HepG2 (cell line): ENCODE results near the gene RPL41. TPM values are rescaled to one million over a fixed set of nuclear protein-coding genes. Genes with fewer than 3 reads are reported as not detected.
A peak's percentile ranks its signal among the peaks of the same experiment; 100 is the strongest.

Experiments
- AKAP8 ChIP-seq: sonication (generic); formaldehyde crosslinking; IDR thresholded peaks from 2 replicates; pipeline ENCODE4 v1.5.1; 2020; ENCODE audit warnings: mild to moderate bottlenecking, missing genetic modification reagents
- ARNT2 ChIP-seq: sonication (generic); formaldehyde crosslinking; IDR thresholded peaks from 2 replicates; pipeline ENCODE4 v1.8.0; 2022; ENCODE audit warnings: mild to moderate bottlenecking, low read depth, missing genetic modification reagents, moderate library complexity
- ATF7-NPFF ChIP-seq: sonication (generic); formaldehyde crosslinking; IDR thresholded peaks from 2 replicates; pipeline ENCODE4 v1.8.1; 2023; ENCODE audit warnings: mild to moderate bottlenecking, low read depth, missing genetic modification reagents, moderate library complexity
- BORCS8-MEF2B ChIP-seq: sonication (generic); formaldehyde crosslinking; IDR thresholded peaks from 2 replicates; pipeline ENCODE4 v1.8.0; 2022; ENCODE audit warnings: mild to moderate bottlenecking, missing genetic modification reagents
- MAZ ChIP-seq, 2 experiments: sonication (generic) in 1 of 2; formaldehyde crosslinking in 1 of 2; IDR thresholded peaks; 2 replicates each; pipeline versions ENCODE4 v1.5.0 to v1.6.1; 2012 to 2020; ENCODE audit warnings: low read depth in 2 of 2, mild to moderate bottlenecking in 2 of 2, borderline replicate concordance in 1 of 2, improper control_type of control experiment in 1 of 2, low read length in 1 of 2, missing genetic modification reagents in 1 of 2, moderate library complexity in 1 of 2
- MXI1 ChIP-seq: IDR thresholded peaks from 3 replicates; pipeline ENCODE4 v1.6.1; 2012; ENCODE audit warnings: low read depth, low read length, inconsistent platforms, borderline replicate concordance
- SOX5 ChIP-seq: IDR thresholded peaks from 2 replicates; pipeline ENCODE4 v1.6.1; 2016; ENCODE audit warnings: borderline replicate concordance
- TGIF2 ChIP-seq: IDR thresholded peaks from 2 replicates; pipeline ENCODE4 v1.6.1; 2016; ENCODE audit warnings: control low read depth, missing compliant biosample characterization
- XBP1 ChIP-seq: sonication (generic); formaldehyde crosslinking; IDR thresholded peaks from 2 replicates; pipeline ENCODE4 v1.5.0; 2020; ENCODE audit warnings: missing genetic modification reagents
- ZNF10 ChIP-seq: sonication (generic); formaldehyde crosslinking; IDR thresholded peaks from 2 replicates; pipeline ENCODE4 v1.4.0; 2020; ENCODE audit warnings: mild to moderate bottlenecking, low read depth, missing genetic modification reagents, borderline replicate concordance
- ZNF205 ChIP-seq: IDR thresholded peaks from 2 replicates; pipeline ENCODE4 v1.6.1; 2018; ENCODE audit warnings: missing biosample characterization, missing genetic modification reagents
- ZNF383 ChIP-seq: sonication (generic); formaldehyde crosslinking; IDR thresholded peaks from 2 replicates; pipeline ENCODE4 v1.4.0; 2020; ENCODE audit warnings: missing genetic modification reagents, mild to moderate bottlenecking, borderline replicate concordance
- ZNF414 ChIP-seq: sonication (generic); formaldehyde crosslinking; IDR thresholded peaks from 2 replicates; pipeline ENCODE4 v1.5.0; 2020; ENCODE audit warnings: missing genetic modification reagents
- ZNF652 ChIP-seq: IDR thresholded peaks from 2 replicates; pipeline ENCODE4 v1.6.1; 2016; ENCODE audit warnings: low read depth, borderline replicate concordance
- polyA plus RNA-seq, 8 experiments: library from polyadenylated mRNA; depleted of rRNA in 3 of 8; stranded (reverse) in 7 of 8; unstranded in 1 of 8; fragments of >200 nt; fragmentation: Illumina TruSeq in 4 of 8; extraction: Trizol in 4 of 8; gene quantifications; 2 replicates each; pipeline versions ENCODE4 v1.2.1 to v1.2.3, GENCODE V29; 2011 to 2016; ENCODE audit warnings: low read depth in 4 of 8, missing spikeins in 1 of 8, mixed read lengths in 1 of 8; ENCODE audit not compliant: insufficient read depth in 1 of 8
- total RNA-seq, 5 experiments: library from RNA; depleted of rRNA; stranded (reverse); fragments of >200 nt; fragmentation: Illumina TruSeq; extraction: Trizol; gene quantifications; 2 replicates each; pipeline ENCODE4 v1.2.3, GENCODE V29; 2016; ENCODE audit warnings: low read depth in 1 of 5
- TF ChIP-seq, protein P1 (sequence below): sonication (generic); formaldehyde crosslinking; IDR thresholded peaks from 2 replicates; pipeline ENCODE4 v1.4.0; 2020; ENCODE audit warnings: missing genetic modification reagents, mild to moderate bottlenecking, borderline replicate concordance
- TF ChIP-seq, protein P2 (sequence below): sonication (generic); formaldehyde crosslinking; IDR thresholded peaks from 2 replicates; pipeline ENCODE4 v1.5.1; 2020; ENCODE audit warnings: mild to moderate bottlenecking, missing genetic modification reagents, moderate library complexity
- TF ChIP-seq, protein P3 (sequence below): sonication (generic); formaldehyde crosslinking; IDR thresholded peaks from 2 replicates; pipeline ENCODE4 v1.5.0; 2020; ENCODE audit warnings: missing genetic modification reagents
- TF ChIP-seq, protein P4 (sequence below): sonication (generic); formaldehyde crosslinking; IDR thresholded peaks from 2 replicates; pipeline ENCODE4 v1.8.0; 2022; ENCODE audit warnings: mild to moderate bottlenecking, missing genetic modification reagents

The RPL41 gene
- total and polyA plus RNA-seq, 2 of the 13 experiments (the other 11 are each of a cell fraction or from before 2014, with no cell fraction given): 4,012 to 7,670 TPM

- peak; percentile 84 for TF ChIP-seq BORCS8-MEF2B (CRISPR knock-in tag)
- TF ChIP-seq ZNF205 (CRISPR knock-in tag): peak; percentile 62; the same call in 1 of the 2 replicates
- 0 out of 2 replicates have a peak, but pooled peaks have one; percentile 17 for TF ChIP-seq ARNT2 (CRISPR knock-in tag)
- TF ChIP-seq, protein P1, sequence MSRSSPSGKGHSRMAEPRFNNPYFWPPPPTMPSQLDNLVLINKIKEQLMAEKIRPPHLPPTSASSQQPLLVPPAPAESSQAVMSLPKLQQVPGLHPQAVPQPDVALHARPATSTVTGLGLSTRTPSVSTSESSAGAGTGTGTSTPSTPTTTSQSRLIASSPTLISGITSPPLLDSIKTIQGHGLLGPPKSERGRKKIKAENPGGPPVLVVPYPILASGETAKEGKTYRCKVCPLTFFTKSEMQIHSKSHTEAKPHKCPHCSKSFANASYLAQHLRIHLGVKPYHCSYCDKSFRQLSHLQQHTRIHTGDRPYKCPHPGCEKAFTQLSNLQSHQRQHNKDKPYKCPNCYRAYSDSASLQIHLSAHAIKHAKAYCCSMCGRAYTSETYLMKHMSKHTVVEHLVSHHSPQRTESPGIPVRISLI (CRISPR knock-in tag): no peak
- TF ChIP-seq TGIF2 (CRISPR knock-in tag): no peak
- TF ChIP-seq, protein P2, sequence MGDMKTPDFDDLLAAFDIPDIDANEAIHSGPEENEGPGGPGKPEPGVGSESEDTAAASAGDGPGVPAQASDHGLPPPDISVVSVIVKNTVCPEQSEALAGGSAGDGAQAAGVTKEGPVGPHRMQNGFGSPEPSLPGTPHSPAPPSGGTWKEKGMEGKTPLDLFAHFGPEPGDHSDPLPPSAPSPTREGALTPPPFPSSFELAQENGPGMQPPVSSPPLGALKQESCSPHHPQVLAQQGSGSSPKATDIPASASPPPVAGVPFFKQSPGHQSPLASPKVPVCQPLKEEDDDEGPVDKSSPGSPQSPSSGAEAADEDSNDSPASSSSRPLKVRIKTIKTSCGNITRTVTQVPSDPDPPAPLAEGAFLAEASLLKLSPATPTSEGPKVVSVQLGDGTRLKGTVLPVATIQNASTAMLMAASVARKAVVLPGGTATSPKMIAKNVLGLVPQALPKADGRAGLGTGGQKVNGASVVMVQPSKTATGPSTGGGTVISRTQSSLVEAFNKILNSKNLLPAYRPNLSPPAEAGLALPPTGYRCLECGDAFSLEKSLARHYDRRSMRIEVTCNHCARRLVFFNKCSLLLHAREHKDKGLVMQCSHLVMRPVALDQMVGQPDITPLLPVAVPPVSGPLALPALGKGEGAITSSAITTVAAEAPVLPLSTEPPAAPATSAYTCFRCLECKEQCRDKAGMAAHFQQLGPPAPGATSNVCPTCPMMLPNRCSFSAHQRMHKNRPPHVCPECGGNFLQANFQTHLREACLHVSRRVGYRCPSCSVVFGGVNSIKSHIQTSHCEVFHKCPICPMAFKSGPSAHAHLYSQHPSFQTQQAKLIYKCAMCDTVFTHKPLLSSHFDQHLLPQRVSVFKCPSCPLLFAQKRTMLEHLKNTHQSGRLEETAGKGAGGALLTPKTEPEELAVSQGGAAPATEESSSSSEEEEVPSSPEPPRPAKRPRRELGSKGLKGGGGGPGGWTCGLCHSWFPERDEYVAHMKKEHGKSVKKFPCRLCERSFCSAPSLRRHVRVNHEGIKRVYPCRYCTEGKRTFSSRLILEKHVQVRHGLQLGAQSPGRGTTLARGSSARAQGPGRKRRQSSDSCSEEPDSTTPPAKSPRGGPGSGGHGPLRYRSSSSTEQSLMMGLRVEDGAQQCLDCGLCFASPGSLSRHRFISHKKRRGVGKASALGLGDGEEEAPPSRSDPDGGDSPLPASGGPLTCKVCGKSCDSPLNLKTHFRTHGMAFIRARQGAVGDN (CRISPR knock-in tag): peak; percentile 55
- no peak for TF ChIP-seq AKAP8
- TF ChIP-seq, protein P3, sequence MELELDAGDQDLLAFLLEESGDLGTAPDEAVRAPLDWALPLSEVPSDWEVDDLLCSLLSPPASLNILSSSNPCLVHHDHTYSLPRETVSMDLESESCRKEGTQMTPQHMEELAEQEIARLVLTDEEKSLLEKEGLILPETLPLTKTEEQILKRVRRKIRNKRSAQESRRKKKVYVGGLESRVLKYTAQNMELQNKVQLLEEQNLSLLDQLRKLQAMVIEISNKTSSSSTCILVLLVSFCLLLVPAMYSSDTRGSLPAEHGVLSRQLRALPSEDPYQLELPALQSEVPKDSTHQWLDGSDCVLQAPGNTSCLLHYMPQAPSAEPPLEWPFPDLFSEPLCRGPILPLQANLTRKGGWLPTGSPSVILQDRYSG: no peak
- no peak for TF ChIP-seq ZNF383 (CRISPR knock-in tag)
- no peak for TF ChIP-seq MAZ (IDR thresholded peaks at IDR 0.05; ENCODE audit: borderline replicate concordance, low read depth, low read length)
- TF ChIP-seq MAZ (CRISPR knock-in tag; IDR thresholded peaks at IDR 0.05; ENCODE audit: low read depth): peak; percentile 22; the same call in 1 of the 2 replicates
- TF ChIP-seq ZNF414: no peak
- TF ChIP-seq ZNF652 (CRISPR knock-in tag): no peak
- TF ChIP-seq XBP1: no peak
- TF ChIP-seq MXI1: peak; percentile 61; the same call in 1 of the 3 replicates
- TF ChIP-seq, protein P4, sequence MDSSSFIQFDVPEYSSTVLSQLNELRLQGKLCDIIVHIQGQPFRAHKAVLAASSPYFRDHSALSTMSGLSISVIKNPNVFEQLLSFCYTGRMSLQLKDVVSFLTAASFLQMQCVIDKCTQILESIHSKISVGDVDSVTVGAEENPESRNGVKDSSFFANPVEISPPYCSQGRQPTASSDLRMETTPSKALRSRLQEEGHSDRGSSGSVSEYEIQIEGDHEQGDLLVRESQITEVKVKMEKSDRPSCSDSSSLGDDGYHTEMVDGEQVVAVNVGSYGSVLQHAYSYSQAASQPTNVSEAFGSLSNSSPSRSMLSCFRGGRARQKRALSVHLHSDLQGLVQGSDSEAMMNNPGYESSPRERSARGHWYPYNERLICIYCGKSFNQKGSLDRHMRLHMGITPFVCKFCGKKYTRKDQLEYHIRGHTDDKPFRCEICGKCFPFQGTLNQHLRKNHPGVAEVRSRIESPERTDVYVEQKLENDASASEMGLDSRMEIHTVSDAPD: no peak
- peak; percentile 46; the same call in 1 of the 2 replicates for TF ChIP-seq SOX5
- TF ChIP-seq ZNF10 (CRISPR knock-in tag): no peak
- TF ChIP-seq ATF7-NPFF (CRISPR knock-in tag): no peak
These were observed 37.3 kb upstream of the RPL41 start (continued) for GRCh38 chr12:56078931-56079722.
